ENCODE results near the gene HOXA3. TPM values are rescaled to one million over a fixed set of nuclear protein-coding genes. Genes with fewer than 3 reads are reported as not detected.

The HOXA3 gene
- total and polyA plus RNA-seq, 10 of the 15 experiments (the other 5 are each of a cell fraction or from before 2014, with no cell fraction given), result 0.05 TPM; not detected in 9

DNA sequence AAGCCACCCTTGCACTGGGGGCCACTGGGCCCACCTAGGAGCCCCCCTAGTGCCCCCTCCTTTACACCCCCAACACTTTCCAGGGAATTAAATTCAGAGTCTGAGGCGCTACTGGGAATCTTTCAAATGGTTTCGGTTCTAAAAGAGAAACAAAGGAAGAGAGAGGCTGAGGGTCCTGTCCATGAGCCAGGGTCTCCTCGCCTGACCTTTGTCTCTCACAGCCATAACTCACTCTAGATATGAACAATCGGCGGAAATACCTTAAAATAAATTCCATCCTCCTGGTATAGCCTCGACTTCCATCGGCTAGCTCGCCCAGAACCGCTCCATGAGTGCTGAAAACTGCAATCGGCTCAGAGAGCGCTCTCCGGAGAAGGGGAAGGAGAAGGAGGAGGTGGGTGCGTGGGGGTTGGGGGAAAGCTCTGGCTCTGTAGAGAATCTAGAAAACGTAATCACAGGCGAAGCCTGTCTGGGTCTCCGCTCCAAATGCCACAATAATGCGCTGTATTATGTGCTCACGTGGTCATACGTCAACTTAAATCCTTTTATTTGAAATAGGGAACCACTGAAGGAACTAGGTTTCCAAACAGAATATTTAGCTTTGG lies 34.4 kb downstream of the HOXA3 start (continued):
- TF ChIP-seq STAT3 (IDR thresholded peaks at IDR 0.05; ENCODE audit: low read depth, low read length), result no peak

DNA sequence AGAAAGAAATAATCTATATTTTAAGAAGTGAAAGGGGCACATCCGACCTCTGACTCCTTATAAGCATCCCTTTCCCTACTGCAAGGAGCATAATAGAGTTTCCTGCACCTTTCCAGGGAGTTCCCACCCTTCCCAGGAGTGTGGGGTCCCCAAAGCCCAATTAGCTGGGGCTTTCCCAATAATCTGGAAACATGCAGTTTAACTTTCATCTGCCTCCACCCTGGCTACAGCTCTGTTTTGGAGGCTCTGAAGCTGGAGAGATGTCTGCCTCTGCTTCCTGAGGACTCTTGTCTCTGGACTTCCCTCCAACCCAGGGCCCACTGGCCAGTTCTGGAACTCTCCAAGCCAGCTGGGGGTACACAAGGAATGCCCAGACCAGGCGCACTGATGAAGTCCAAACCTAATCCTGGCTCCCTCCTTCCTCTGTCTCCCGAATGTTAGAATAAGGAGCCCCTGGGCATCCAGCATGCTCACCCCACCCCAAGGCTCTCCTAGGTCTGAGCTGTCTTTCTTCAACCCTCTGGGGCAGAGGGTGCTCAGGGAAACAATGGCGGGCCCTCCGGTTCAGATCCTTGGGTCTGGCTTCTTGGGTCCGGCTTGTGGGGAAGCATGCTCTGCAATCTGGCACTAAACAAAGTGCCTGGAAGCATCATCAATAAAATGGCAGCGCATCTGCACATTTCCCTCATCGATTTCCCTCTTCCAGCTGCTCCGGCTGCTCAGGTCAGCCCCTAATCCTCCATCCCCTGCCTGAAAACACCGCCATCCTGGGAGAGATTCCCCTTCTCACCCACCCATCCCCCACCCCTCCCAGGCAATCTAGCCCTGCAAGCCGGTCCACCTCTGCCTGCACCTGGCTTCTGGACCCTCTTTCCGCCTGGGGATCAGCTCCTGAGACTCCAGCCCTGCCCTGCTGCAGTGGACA lies 35.2 kb downstream of the HOXA3 start:
- Histone ChIP-seq H3K36me3 (ENCODE audit: control insufficient read depth in 2 of 2, insufficient read depth in 2 of 2, low read length in 1 of 2) (no peaks in the 10 kb centered on the region), H3K27me3 (replicated peaks in 1 of 2; ENCODE audit: control insufficient read depth in 2 of 2, insufficient read depth in 2 of 2, low read length in 1 of 2) (no peaks in the 10 kb centered on the region; a peak in 1 of 4 replicates), H3K4me2 (ENCODE audit: control insufficient read depth, insufficient read depth) (no peak overlapping the region), H3K27ac (ENCODE audit: control insufficient read depth, insufficient read depth) (no peak overlapping the region), H3K9ac (ENCODE audit: control insufficient read depth, insufficient read depth, low read length) (no peak overlapping the region), H3K9me3 (replicated peaks; ENCODE audit: control insufficient read depth, insufficient read depth, low read length) (no peaks in the 10 kb centered on the region), H3K4me1 (ENCODE audit: control insufficient read depth, insufficient read depth, low read length) (no peaks in the 10 kb centered on the region), H2AFZ (ENCODE audit: control insufficient read depth, low read depth, low read length) (no peak overlapping the region), H3K4me3 (no peak overlapping the region), H4K20me1 (ENCODE audit: control insufficient read depth, insufficient read depth) (no peaks in the 10 kb centered on the region; the same call in 1 of the 2 replicates), H3K79me2 (ENCODE audit: control insufficient read depth, insufficient read depth, low read length) (no peaks in the 10 kb centered on the region)
- TF ChIP-seq SUPT20H (IDR thresholded peaks at IDR 0.05; ENCODE audit: borderline replicate concordance, control insufficient read depth, low read depth, low read length), result no peak
- no peak for TF ChIP-seq MXI1 (IDR thresholded peaks at IDR 0.05; ENCODE audit: low read depth, low read length)
- no peak for TF ChIP-seq RBBP5 (conservative IDR thresholded peaks at IDR 0.05)
- TF ChIP-seq, protein P1, sequence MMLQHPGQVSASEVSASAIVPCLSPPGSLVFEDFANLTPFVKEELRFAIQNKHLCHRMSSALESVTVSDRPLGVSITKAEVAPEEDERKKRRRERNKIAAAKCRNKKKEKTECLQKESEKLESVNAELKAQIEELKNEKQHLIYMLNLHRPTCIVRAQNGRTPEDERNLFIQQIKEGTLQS (IDR thresholded peaks at IDR 0.05; ENCODE audit: borderline replicate concordance, extremely low read depth, low read depth, low read length), result no peak
- TF ChIP-seq CBFB (IDR thresholded peaks at IDR 0.05; ENCODE audit: low read depth), result no peak
- TF ChIP-seq ESRRA (IDR thresholded peaks at IDR 0.05; ENCODE audit: low read length), result no peak
- no peak for TF ChIP-seq LARP7 (IDR thresholded peaks at IDR 0.05)
- TF ChIP-seq BACH1 (IDR thresholded peaks at IDR 0.05; ENCODE audit: borderline replicate concordance), result no peak
- TF ChIP-seq PML (IDR thresholded peaks at IDR 0.05; ENCODE audit: low read length), result no peak
- no peak for TF ChIP-seq KAT2A (conservative IDR thresholded peaks at IDR 0.05; ENCODE audit: control insufficient read depth, low read depth, low read length)
- WGBS (ENCODE audit: insufficient coverage, insufficient replicate concordance, low lambda C conversion rate, missing lambda C conversion rate), result 39% methylated on average over 10 of the region's 12 CpGs
- no TSS peak for BruUV-seq (replicated peaks)
- ChIA-PET RAD21 (ENCODE audit: unreplicated experiment) (no interaction called here), CTCF (no interaction called here), POLR2A (no interaction called here), SMC1A (ENCODE audit: uncharacterized antibody, unreplicated experiment) (interaction anchor here (1.3 kb wide), 1 partner anchor 17 kb away, joined by 3 read pairs; no protein-coding TSS in a partner anchor)
- FAIRE-seq, result no peak
- no peak for DNase-seq (ENCODE audit: low read depth, low spot score)
- intact Hi-C loops (cut with micrococcal nuclease; ENCODE audit: unreplicated experiment) (no loop called here), in situ Hi-C loops (cut with MboI) (no loop called here)
- ATAC-seq, result no peak

All from GM12878 (cell line).